Breast epithelium (tissue), 4 donors: ENCODE results near the gene QRICH2. TPM values are rescaled to one million over a fixed set of nuclear protein-coding genes. Genes with fewer than 3 reads are reported as not detected.

Source experiments
- DNase-seq, 2 donors: peaks; one replicate each; pipeline ENCODE4 v3.0.0-alpha.2; 2019; ENCODE audit warnings: low spot score in 2 of 2
- H3K27ac ChIP-seq, 2 donors: fragments of 200-600 bp; sonication (generic) in 1 of 2; one replicate each; pipeline ENCODE4 v1.5.1; 2016 to 2019; ENCODE audit warnings: mild to moderate bottlenecking in 1 of 2
- H3K27me3 ChIP-seq, 2 donors: fragments of 200-600 bp; sonication (generic) in 1 of 2; one replicate each; pipeline versions ENCODE4 v1.5.1 to v1.6.0; 2017 to 2019; ENCODE audit warnings: control low read depth in 1 of 2, mild to moderate bottlenecking in 1 of 2
- H3K36me3 ChIP-seq: fragments of 200-600 bp; one replicate; pipeline ENCODE4 v1.5.1; 2019
- H3K4me1 ChIP-seq, 2 donors: fragments of 200-600 bp; sonication (generic); one replicate each; pipeline ENCODE4 v1.5.1; 2016 to 2019; ENCODE audit warnings: control low read depth in 1 of 2
- H3K4me3 ChIP-seq, 3 donors: fragments of 200-600 bp; sonication (generic); 1 replicate in 2 of 3; 2 replicates in 1 of 3; pipeline ENCODE4 v1.5.1; 2016 to 2019; ENCODE audit warnings: mild to moderate bottlenecking in 3 of 3, moderate library complexity in 2 of 3
- H3K9me3 ChIP-seq, 2 donors: fragments of 200-600 bp; sonication (generic) in 1 of 2; one replicate each; pipeline ENCODE4 v1.5.1; 2016 to 2019; ENCODE audit warnings: control low read depth in 1 of 2
- POLR2A ChIP-seq: fragments of 450-650 bp; IDR thresholded peaks from one replicate; pipeline ENCODE4 v1.6.1; 2016; ENCODE audit warnings: antibody characterized with exemption, mild to moderate bottlenecking, moderate library complexity
- POLR2AphosphoS5 ChIP-seq, 3 donors: sonication (generic); formaldehyde crosslinking; IDR thresholded peaks; one replicate each; pipeline ENCODE4 v1.6.1; 2017; ENCODE audit warnings: antibody characterized with exemption in 3 of 3
- intact Hi-C: fragments of 100-400 bp; cut with DNase I; formaldehyde crosslinking; loops from one replicate; pipeline ENCODE4 v1.15.1; 2023; ENCODE audit warnings: low total_unique reads
- total RNA-seq, 3 donors: library from RNA; depleted of rRNA; stranded (reverse); fragments of >200 nt; gene quantifications; one replicate each; pipeline ENCODE4 v1.1.0, GENCODE V29; 2016
- TF ChIP-seq, protein P1 (sequence below), 3 donors: fragments of 450-650 bp; IDR thresholded peaks; one replicate each; pipeline ENCODE4 v1.5.1; 2016 to 2017; ENCODE audit warnings: antibody characterized with exemption in 3 of 3, mild to moderate bottlenecking in 3 of 3, moderate library complexity in 3 of 3

Gene QRICH2
- total RNA-seq, 3 donors from 2014 or later, result 3.0 to 4.3 (median 3.8) TPM

DNA sequence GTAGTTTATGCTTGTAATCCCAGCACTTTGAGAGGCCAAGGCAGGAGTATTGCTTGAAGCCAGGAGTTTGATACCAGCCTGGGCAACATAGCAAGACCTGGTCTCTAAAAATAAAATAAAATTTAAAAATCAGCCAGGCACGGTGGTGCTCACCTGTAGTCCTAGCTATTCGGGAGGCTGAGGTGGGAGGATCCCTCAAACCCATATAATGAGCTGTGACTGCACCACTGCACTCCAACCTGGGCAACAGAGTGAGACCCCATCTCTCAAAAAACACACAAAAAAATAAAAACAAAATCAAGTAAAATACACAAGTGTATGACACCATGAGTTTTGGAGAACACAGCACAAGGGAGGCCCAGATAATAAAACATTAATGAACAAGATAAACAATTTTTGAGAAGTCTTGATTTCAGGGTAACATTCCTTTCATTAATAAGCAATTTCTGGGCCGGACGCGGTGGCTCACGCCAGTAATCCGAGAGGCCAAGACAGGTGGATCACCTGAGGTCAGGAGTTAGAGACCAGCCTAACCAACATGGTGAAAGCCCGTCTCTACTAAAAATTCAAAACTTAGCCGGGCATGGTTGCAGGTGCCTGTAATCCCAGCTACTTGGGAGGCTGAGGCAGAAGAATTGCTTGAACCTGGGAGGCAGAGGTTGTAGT lies 27.8 kb upstream of the QRICH2 start:
- DNase-seq, result no peak
- H3K27ac ChIP-seq, result no peak overlapping the region

DNA sequence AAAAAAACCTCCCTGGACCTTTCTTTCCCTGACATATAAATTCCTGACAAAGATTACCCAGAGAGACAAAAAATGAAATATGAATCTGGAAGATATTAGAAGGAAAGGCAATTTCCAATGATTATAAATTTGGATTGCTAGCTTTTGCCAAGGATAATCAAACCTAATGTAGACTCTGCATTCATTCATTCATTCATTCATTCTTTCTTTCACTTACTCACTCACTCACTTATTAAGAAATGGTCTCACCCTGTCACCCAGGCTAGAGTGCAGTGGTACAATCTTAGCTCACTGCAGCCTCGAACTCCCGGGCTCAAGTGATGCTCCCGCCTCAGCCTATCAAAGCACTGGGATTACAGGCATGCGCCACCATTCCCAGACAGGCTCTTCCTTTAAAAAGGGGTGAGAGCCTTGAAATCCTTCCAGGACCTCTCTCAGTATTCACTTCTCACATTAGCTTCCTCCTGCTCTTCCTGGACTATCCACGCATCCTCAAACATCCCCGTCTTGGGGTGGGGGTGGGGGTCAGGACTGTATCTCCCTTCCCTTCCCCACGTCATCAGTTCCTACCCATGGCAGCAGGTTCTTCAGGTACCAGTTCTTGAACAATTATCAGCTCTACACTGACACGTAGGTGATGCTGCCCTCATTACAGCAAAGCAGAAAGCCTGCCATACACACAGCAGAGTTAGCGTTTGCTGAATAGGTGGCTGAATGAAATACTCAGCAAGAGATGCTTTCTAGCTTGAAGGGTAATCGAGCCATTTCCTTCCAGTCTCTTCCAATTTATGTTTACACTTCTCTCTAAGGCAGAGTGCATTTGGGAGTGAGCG lies 25.8 kb upstream of the QRICH2 start:
- Histone ChIP-seq H3K4me3 (no peak overlapping the region), H3K4me1 (no peaks in the 10 kb centered on the region), H3K9me3 (no peaks in the 10 kb centered on the region), H3K27me3 (no peaks in the 10 kb centered on the region), H3K27ac (no peak overlapping the region), H3K36me3 (no peaks in the 10 kb centered on the region)
- intact Hi-C loops, result no loop called here
- no peak for DNase-seq
- TF ChIP-seq, protein P1, sequence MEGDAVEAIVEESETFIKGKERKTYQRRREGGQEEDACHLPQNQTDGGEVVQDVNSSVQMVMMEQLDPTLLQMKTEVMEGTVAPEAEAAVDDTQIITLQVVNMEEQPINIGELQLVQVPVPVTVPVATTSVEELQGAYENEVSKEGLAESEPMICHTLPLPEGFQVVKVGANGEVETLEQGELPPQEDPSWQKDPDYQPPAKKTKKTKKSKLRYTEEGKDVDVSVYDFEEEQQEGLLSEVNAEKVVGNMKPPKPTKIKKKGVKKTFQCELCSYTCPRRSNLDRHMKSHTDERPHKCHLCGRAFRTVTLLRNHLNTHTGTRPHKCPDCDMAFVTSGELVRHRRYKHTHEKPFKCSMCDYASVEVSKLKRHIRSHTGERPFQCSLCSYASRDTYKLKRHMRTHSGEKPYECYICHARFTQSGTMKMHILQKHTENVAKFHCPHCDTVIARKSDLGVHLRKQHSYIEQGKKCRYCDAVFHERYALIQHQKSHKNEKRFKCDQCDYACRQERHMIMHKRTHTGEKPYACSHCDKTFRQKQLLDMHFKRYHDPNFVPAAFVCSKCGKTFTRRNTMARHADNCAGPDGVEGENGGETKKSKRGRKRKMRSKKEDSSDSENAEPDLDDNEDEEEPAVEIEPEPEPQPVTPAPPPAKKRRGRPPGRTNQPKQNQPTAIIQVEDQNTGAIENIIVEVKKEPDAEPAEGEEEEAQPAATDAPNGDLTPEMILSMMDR (IDR thresholded peaks at IDR 0.05), result no peak
- no peak for TF ChIP-seq POLR2AphosphoS5 (IDR thresholded peaks at IDR 0.05)
- TF ChIP-seq POLR2A, result no peak

More for the DNA sequence above, 27.8 kb upstream of the QRICH2 start:
- Histone ChIP-seq H3K27me3 (no peaks in the 10 kb centered on the region), H3K36me3 (no peaks in the 10 kb centered on the region), H3K4me3 (no peak overlapping the region), H3K9me3 (no peaks in the 10 kb centered on the region), H3K4me1 (no peaks in the 10 kb centered on the region)
- TF ChIP-seq POLR2A (no peak), POLR2AphosphoS5 (IDR thresholded peaks at IDR 0.05) (no peak)
- TF ChIP-seq, protein P1 (IDR thresholded peaks at IDR 0.05), result no peak
- intact Hi-C loops, result no loop called here

DNA sequence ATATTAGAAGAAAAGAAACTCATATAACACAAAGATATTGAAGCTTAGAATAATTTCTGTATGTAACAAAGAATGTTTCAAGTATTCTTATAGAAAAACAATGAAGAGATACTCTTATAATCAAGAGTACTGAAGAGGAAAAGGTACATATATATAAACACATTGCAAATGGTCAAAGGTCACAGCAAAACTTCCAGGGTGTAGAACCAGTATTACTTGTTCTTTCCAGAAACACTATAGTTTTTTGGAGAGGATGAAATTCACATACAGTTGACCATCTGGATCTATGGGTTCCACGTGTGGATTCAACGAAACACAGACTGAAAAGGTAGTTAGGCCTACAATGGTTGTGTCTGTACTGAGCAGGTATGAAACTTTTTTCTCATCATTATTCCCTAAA lies 23.0 kb upstream of the QRICH2 start:
- H3K27ac ChIP-seq, result no peak overlapping the region
- no peak overlapping the region for H3K4me3 ChIP-seq
- H3K27me3 ChIP-seq, result no peaks in the 10 kb centered on the region
- no peak for DNase-seq
- H3K36me3 ChIP-seq, result no peaks in the 10 kb centered on the region
- TF ChIP-seq POLR2A, result no peak
- TF ChIP-seq, protein P1 (IDR thresholded peaks at IDR 0.05), result no peak
- H3K9me3 ChIP-seq, result no peaks in the 10 kb centered on the region
- intact Hi-C loops, result no loop called here
- H3K4me1 ChIP-seq, result no peaks in the 10 kb centered on the region

DNA sequence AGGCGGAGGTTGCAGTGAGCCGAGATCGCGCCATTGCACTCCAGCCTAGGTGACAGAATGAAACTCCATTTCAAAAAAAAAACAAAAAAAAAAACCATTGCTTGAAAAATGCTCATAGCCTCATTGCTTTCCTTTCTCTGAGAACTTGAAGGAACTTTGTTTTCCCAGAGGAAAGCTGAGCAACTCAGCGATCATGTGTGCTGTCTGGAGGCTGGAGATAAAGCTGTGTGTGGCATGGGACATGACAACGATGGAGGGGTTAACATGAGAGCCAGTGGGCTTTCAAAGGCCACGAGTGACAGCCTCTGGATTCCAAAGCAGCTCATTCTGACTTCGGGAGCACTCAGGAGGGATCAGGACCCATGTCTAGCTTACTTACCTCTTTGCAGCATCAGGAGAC lies 21.6 kb upstream of the QRICH2 start:
- Histone ChIP-seq H3K27ac (no peak overlapping the region), H3K27me3 (no peaks in the 10 kb centered on the region), H3K36me3 (no peaks in the 10 kb centered on the region), H3K4me3 (no peak overlapping the region), H3K9me3 (no peaks in the 10 kb centered on the region), H3K4me1 (no peaks in the 10 kb centered on the region)
- intact Hi-C loops, result no loop called here
- DNase-seq, result no peak
- TF ChIP-seq, protein P1 (IDR thresholded peaks at IDR 0.05), result no peak
- no peak for TF ChIP-seq POLR2AphosphoS5 (IDR thresholded peaks at IDR 0.05)

- no peak for DNase-seq
- H3K4me1 ChIP-seq, result no peaks in the 10 kb centered on the region
- TF ChIP-seq POLR2AphosphoS5 (IDR thresholded peaks at IDR 0.05), result no peak
- intact Hi-C loops, result no loop called here
- no peaks in the 10 kb centered on the region for H3K9me3 ChIP-seq
- no peaks in the 10 kb centered on the region for H3K36me3 ChIP-seq
- H3K27me3 ChIP-seq, result no peaks in the 10 kb centered on the region
- H3K27ac ChIP-seq, result no peak overlapping the region
- H3K4me3 ChIP-seq, result no peak overlapping the region
These were observed 19.6 kb upstream of the QRICH2 start for GRCh38 chr17:76327696-76328095.
